ENCODE measurements around the gene PACRG. TPM values are rescaled to one million over a fixed set of nuclear protein-coding genes. Genes with fewer than 3 reads are reported as not detected.
A peak's percentile ranks its signal among the peaks of the same experiment; 100 is the strongest.

PACRG gene
- total and polyA plus RNA-seq, 2 of the 8 experiments (the other 6 are each of a cell fraction or from before 2014, with no cell fraction given) = 0.44 to 0.54 TPM

- no peaks in the 10 kb centered on the region for H3K23me2 ChIP-seq (ENCODE audit: low read depth, low read length)
- no peak overlapping the region for H3K4ac ChIP-seq (replicated peaks; ENCODE audit: insufficient read length, low read depth, low read length)
- no peak overlapping the region for H3K4me3 ChIP-seq (ENCODE audit: extremely low read depth in 1 of 4, insufficient read depth in 2 of 4, low read depth in 3 of 4, low read length in 4 of 4)
- H4K5ac ChIP-seq (ENCODE audit: insufficient read length, low read depth, low read length) = no peak overlapping the region
- 58% methylated on average over 5 of the region's 5 CpGs; no CpG with 5 or more reads in 1 of the 2 experiments for WGBS, 2 experiments (ENCODE audit: extremely low coverage in 1 of 2, insufficient coverage in 1 of 2, insufficient read length in 1 of 2, insufficient replicate concordance in 2 of 2, low coverage in 1 of 2, low lambda C conversion rate in 2 of 2, missing lambda C conversion rate in 1 of 2)
- no peaks in the 10 kb centered on the region for H4K20me1 ChIP-seq (replicated peaks in 1 of 2; ENCODE audit: control insufficient read depth in 1 of 2, insufficient read depth in 2 of 2, low read length in 2 of 2)
- H3K4me1 ChIP-seq (replicated peaks in 1 of 4; ENCODE audit: control insufficient read depth in 3 of 4, insufficient read depth in 4 of 4, low read length in 3 of 4) = peaks cover 0 to 18% (median 5%) of the 10 kb centered on the region in 4 experiments; a peak in 5 of 7 replicates
- no peak overlapping the region for H2BK12ac ChIP-seq (ENCODE audit: low read depth, low read length)
- H4K91ac ChIP-seq (replicated peaks; ENCODE audit: insufficient read length, low read length) = no peak overlapping the region
- no peak overlapping the region for H3K9ac ChIP-seq (replicated peaks in 1 of 4; ENCODE audit: extremely low read depth in 1 of 4, low read depth in 3 of 4, low read length in 3 of 4)
- H3K27ac ChIP-seq (ENCODE audit: low read depth, low read length) = no peak overlapping the region
- no peak overlapping the region for H3K4me2 ChIP-seq (ENCODE audit: insufficient read depth in 1 of 2, low read depth in 2 of 2, low read length in 2 of 2)
- no peaks in the 10 kb centered on the region for H3K36me3 ChIP-seq (ENCODE audit: control insufficient read depth in 2 of 4, insufficient read depth in 4 of 4, low read length in 3 of 4)
- no peak overlapping the region for H2BK15ac ChIP-seq (ENCODE audit: low read length)
- H3K23ac ChIP-seq (ENCODE audit: insufficient read length) = no peak overlapping the region
- ChIA-PET CTCF (ENCODE audit: partially characterized antibody) (interaction anchor here (1.2 to 1.8 kb wide), 3 partner anchors 9 to 178 kb away, joined by 3 to 6 read pairs (median 5); no protein-coding TSS in a partner anchor), POLR2A (ENCODE audit: partially characterized antibody) (no interaction called here)
- H2AFZ ChIP-seq (ENCODE audit: low read length) = peak overlapping the region; percentile 90; the same call in 1 of the 2 replicates
- FAIRE-seq = no peak
- H2BK20ac ChIP-seq (ENCODE audit: low read length) = no peak overlapping the region
- H3K18ac ChIP-seq (ENCODE audit: extremely low read depth, low read length) = no peak overlapping the region
- H2BK120ac ChIP-seq (replicated peaks; ENCODE audit: low read depth, low read length) = no peak overlapping the region
- peaks cover 0 to 1% (median 0%) of the 10 kb centered on the region in 4 experiments; a peak in 2 of 7 replicates for H3K27me3 ChIP-seq (replicated peaks in 1 of 4; ENCODE audit: control insufficient read depth in 3 of 4, extremely low read depth in 1 of 4, insufficient read depth in 3 of 4, low read length in 3 of 4)
- H4K8ac ChIP-seq (ENCODE audit: extremely low read depth, insufficient read depth, low read length) = no peak overlapping the region
- H3K56ac ChIP-seq (replicated peaks; ENCODE audit: insufficient read length, low read depth, low read length) = no peak overlapping the region
- no peaks in the 10 kb centered on the region for H3K79me1 ChIP-seq (ENCODE audit: low read depth, low read length)
- DNase-seq (ENCODE audit: low read depth in 1 of 2, low spot score in 2 of 2) = no peak
- H3K14ac ChIP-seq (ENCODE audit: insufficient read length) = no peak overlapping the region
- H2BK5ac ChIP-seq (ENCODE audit: low read depth, low read length) = no peak overlapping the region
- no peaks in the 10 kb centered on the region for H3K9me3 ChIP-seq (ENCODE audit: insufficient read depth in 2 of 2, low read depth in 1 of 2, low read length in 1 of 2)
- H3K79me2 ChIP-seq (ENCODE audit: control insufficient read depth in 1 of 2, insufficient read depth in 2 of 2, low read length in 2 of 2) = no peaks in the 10 kb centered on the region
- no peak overlapping the region for H2AK5ac ChIP-seq (ENCODE audit: low read depth, low read length)
- TF ChIP-seq ATF3 (IDR thresholded peaks at IDR 0.05; ENCODE audit: insufficient read depth, low read depth, low read length) (no peak), ZNF274 (IDR thresholded peaks at IDR 0.05; ENCODE audit: borderline replicate concordance, extremely low read depth, low read length) (no peak), BACH1 (IDR thresholded peaks at IDR 0.05; ENCODE audit: low read length) (no peak), GABPA (IDR thresholded peaks at IDR 0.05; ENCODE audit: borderline replicate concordance, insufficient read depth, low read length) (no peak), POLR2AphosphoS5 (IDR thresholded peaks at IDR 0.05; ENCODE audit: low read depth, low read length) (no peak), SIN3A (conservative IDR thresholded peaks at IDR 0.05 in 1 of 2, IDR thresholded peaks at IDR 0.05 in 1 of 2; ENCODE audit: low read depth in 1 of 2, low read length in 2 of 2) (no peak), CEBPB (IDR thresholded peaks at IDR 0.05; ENCODE audit: low read depth, low read length) (no peak), EGR1 (IDR thresholded peaks at IDR 0.05; ENCODE audit: borderline replicate concordance, low read depth, low read length) (no peak), E2F6 (IDR thresholded peaks at IDR 0.05) (no peak), RAD21 (IDR thresholded peaks at IDR 0.05 in 1 of 2, conservative IDR thresholded peaks at IDR 0.05 in 1 of 2; ENCODE audit: low read depth in 2 of 2, low read length in 2 of 2) (no peak), NRF1 (IDR thresholded peaks at IDR 0.05; ENCODE audit: low read depth, low read length) (no peak), SIRT6 (IDR thresholded peaks at IDR 0.05; ENCODE audit: low read length) (no peak), SUZ12 (IDR thresholded peaks at IDR 0.05; ENCODE audit: low read length) (no peak)
These were observed 357.7 kb downstream of the PACRG start for GRCh38 chr6:163085426-163085825.
